GM18517 (cell line): ENCODE results near the gene RASAL1.

Source experiments
- ATAC-seq: cut with Tn5 transposase; IDR thresholded peaks from one replicate; pipeline ENCODE4 v1.9.1; 2021; ENCODE audit warnings: mild to moderate bottlenecking, moderate library complexity; ENCODE audit not compliant: unreplicated experiment

RASAL1 gene

GRCh38 chr12:113061061-113061694 lies 74.4 kb downstream of the RASAL1 start:
- ATAC-seq = no peak

- ATAC-seq = no peak
Measured at GRCh38 chr12:113060336-113060960, 75.1 kb downstream of the RASAL1 start.

GRCh38 chr12:113059071-113059595 lies 76.4 kb downstream of the RASAL1 start:
- no peak for ATAC-seq

GRCh38 chr12:113058553-113058952 lies 77.0 kb downstream of the RASAL1 start:
- ATAC-seq = no peak

- ATAC-seq = no peak
Measured at GRCh38 chr12:113057565-113058485, 77.7 kb downstream of the RASAL1 start.

GRCh38 chr12:113056631-113057488 lies 78.7 kb downstream of the RASAL1 start, which contains the start of gene DTX1:
Gene DTX1, plus strand, starts transcription at chr12:113056730. Its CDS starts 1,463 bp downstream, at chr12:113058193.
- no peak for ATAC-seq

- ATAC-seq = no peak
Measured at GRCh38 chr12:113056381-113056630, 79.3 kb downstream of the RASAL1 start.

- ATAC-seq = no peak
Measured at GRCh38 chr12:113055594-113056380, 79.8 kb downstream of the RASAL1 start.

GRCh38 chr12:113054948-113055486 lies 80.5 kb downstream of the RASAL1 start:
- no peak for ATAC-seq

GRCh38 chr12:113052326-113052725 lies 83.2 kb downstream of the RASAL1 start:
- ATAC-seq = no peak

- ATAC-seq = no peak
Measured at GRCh38 chr12:113051759-113052158, 83.8 kb downstream of the RASAL1 start.

GRCh38 chr12:113050795-113051194 lies 84.8 kb downstream of the RASAL1 start:
- no peak for ATAC-seq

- ATAC-seq = no peak
Measured at GRCh38 chr12:113049976-113050742, 85.4 kb downstream of the RASAL1 start.
